HG02885 (cell line): ENCODE data around the gene VPS45.

Source experiments
- ATAC-seq: cut with Tn5 transposase; IDR thresholded peaks from one replicate; pipeline ENCODE4 v1.9.1; 2021; ENCODE audit warnings: mild to moderate bottlenecking; ENCODE audit not compliant: unreplicated experiment, poor library complexity

Gene VPS45

GRCh38 chr1:150069923-150070322 is 2.3 kb downstream of the VPS45 start:
- ATAC-seq = no peak

- ATAC-seq = no peak
Measured at GRCh38 chr1:150072959-150073358, 5.4 kb downstream of the VPS45 start.

DNA sequence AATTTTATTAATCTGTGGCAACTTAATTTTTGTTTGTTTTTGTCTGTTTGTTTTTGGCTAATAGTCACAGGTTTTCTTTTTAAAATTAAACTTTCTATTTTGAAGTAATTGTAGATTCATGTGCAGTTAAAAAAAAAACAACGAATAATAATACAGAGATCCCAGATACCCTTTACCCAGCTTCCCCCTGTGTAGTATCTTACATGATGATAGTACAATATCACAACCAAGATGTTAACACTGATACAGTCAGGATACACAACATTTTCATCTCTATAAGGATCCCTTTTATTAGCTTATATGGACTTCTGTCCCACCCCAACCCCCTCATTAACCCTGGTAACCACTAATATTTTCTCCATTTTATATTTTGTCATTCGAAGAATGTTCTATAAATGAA is 5.9 kb downstream of the VPS45 start:
- no peak for ATAC-seq

- no peak for ATAC-seq
Measured at GRCh38 chr1:150076066-150076465, 8.5 kb downstream of the VPS45 start.

GRCh38 chr1:150076985-150077384 is 9.4 kb downstream of the VPS45 start:
- ATAC-seq = no peak

- ATAC-seq = no peak
Measured at GRCh38 chr1:150080784-150081183, 13.2 kb downstream of the VPS45 start.

GRCh38 chr1:150082494-150082893 is 14.9 kb downstream of the VPS45 start:
- no peak for ATAC-seq

GRCh38 chr1:150083907-150084306 is 16.3 kb downstream of the VPS45 start:
- ATAC-seq = no peak

DNA sequence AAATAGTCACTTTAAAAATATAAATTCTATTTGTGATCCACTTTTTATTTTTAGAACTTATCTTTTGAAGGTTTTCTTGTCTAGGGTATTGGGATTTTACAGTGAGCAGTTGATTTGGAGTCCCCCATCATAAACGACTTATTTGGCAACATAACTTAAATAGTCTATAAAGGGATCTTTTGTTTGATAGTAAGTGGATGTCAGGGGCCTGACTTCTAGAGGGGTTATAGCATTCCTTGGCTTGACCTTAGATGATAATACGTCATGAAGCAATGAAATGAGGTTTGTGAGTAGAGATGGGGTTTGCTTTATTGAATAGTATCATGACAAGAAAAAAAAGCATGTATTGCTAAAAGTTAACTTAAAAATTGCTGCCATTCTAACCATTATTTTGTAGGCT is 17.8 kb downstream of the VPS45 start:
- no peak for ATAC-seq

DNA sequence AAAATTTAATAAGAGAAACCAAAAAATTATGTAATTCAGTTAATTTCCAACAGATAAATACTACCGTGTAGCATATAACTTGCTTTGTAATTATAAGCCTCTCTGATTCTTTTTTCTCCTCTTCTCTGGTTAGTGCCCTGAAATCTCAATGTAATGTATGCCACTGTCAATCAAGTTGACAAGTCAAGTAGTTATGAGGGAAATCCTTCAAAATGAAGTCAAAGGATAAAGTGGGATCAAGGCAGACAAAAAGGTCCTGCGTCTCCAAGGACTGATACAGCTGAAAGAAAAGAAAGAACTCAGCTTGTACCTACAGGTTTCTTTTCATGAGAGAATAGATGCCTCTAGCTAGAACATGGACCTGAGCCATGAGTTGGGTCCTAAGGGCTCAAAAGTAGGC is 19.8 kb downstream of the VPS45 start:
- ATAC-seq = no peak

GRCh38 chr1:150089846-150090520 is 22.4 kb downstream of the VPS45 start:
- no peak for ATAC-seq

DNA sequence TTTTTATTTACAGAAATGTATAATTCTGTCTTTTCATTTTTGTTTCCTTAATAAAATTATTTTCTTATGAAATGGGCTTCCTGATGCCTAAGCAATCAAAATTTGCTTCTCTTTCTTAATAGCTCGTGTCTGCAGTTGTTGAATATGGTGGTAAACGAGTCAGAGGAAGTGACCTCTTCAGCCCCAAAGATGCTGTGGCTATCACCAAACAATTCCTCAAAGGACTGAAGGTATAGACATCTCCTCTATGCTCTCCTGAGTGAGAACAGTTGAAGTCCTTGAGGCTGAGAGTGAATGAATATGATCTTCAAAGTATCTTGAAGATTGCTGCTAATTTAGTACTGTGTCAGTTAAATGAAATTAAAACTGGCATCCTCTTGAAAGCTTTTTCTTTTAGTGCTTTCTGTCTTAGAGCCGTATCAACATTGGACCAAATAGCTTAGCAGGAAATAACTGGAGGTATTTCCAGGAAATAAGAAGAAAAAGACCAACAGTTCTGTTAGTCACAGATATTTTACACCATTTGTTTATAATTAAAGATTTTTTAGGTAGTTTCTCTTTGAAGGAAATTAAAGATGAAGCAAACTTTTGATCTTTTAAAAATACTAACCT is 24.7 kb downstream of the VPS45 start:
- no peak for ATAC-seq

DNA sequence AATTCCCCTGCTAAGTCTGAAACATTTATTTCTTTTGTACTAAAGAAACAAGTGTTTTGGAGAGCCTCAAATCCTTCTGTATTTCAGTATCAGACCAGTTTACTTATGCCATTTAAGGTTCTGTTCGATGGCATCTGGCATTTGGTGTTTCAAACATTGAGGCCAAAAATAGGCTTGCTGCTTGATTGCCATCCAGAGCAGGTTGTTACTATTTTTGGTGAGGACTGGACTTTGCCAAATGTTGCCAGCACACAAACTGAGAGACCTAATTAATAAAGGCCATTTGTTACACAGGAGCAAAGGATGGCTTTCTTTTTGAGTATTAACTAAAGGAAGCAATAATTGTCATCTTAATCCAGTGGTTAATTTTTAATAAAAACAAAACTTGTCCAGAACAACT is 26.2 kb downstream of the VPS45 start:
- no peak for ATAC-seq

GRCh38 chr1:150094734-150095265 is 27.2 kb downstream of the VPS45 start:
- no peak for ATAC-seq

GRCh38 chr1:150102986-150103385 is 35.4 kb downstream of the VPS45 start:
- ATAC-seq = no peak

GRCh38 chr1:150106341-150106740 is 38.8 kb downstream of the VPS45 start:
- no peak for ATAC-seq

GRCh38 chr1:150109586-150109985 is 42.0 kb downstream of the VPS45 start:
- no peak for ATAC-seq

DNA sequence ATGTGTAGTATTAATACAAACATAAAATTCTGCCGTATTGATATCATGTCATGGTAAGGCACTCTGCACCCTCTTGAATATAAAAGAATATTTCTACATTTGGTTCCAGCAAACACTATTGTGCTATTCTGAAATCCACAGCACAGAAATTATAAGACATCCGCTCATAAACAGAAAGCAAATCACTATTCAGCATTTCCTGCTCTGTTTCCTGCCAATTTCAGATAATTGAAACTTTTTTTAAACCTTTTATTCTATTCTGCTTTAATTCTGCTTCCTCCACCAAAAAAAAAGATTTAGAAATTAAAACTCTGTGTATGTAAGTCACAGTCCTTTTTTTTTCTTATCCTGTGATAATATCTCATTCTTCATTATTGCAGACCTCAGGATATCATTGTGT is 42.5 kb downstream of the VPS45 start:
- ATAC-seq = no peak

DNA sequence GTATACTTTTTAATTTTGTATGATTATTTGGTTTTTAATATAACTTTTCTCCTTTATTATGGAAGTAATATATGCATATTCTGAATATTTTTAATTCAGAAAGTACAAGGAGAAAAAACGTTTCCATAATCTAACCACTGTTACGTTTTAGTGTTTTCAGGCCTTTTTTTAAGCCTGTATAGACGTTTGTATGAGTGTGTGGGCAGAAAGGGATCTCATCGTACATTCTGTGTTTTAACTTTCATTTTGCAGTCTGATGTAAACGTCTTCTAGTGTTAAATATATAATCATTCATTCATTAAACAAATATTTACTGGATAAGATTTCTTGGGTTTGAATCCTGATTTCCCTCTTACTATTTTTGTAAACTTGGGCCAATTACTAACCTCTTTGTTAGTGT is 44.1 kb downstream of the VPS45 start:
- no peak for ATAC-seq

GRCh38 chr1:150115121-150115520 is 47.5 kb downstream of the VPS45 start:
- no peak for ATAC-seq

DNA sequence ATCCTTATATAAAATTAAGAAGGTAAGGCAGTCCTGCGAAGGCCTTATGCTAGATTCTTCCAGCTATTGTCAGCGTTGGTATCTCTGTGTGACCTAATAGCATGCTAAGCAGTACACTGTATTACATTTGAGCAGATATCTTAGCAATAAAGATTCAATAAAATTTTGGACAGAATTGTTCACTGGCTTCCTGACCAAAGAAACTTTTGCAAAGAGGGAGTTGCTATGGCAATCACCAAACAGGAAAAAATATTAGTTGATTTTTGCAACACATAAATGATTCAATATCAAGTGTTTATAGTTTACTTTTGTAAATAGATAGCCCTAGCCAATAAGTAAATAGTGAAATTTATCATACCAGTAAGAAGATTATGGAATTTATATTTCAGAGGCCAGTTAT is 51.1 kb downstream of the VPS45 start:
- ATAC-seq = no peak

- ATAC-seq = no peak
Measured at GRCh38 chr1:150121236-150121862, 53.8 kb downstream of the VPS45 start.
